Lung (tissue), 12 donors: ENCODE results near the gene PRKG2. TPM values are rescaled to one million over a fixed set of nuclear protein-coding genes. Genes with fewer than 3 reads are reported as not detected.

ENCODE experiments used
- ATAC-seq: fragments of 200-7000 bp; cut with Tn5 transposase; one replicate; pipeline ENCODE4 v1.9.1; 2020; ENCODE audit warnings: moderate number of reproducible peaks; ENCODE audit not compliant: insufficient read depth, low FRiP score
- DNase-seq, 3 donors: peaks; one replicate each; pipeline ENCODE4 v3.0.0-alpha.2; 2013 to 2017
- H3K27ac ChIP-seq, 2 donors: one replicate each; pipeline ENCODE4 v1.5.1; 2013; ENCODE audit warnings: mild to moderate bottlenecking in 2 of 2, moderate library complexity in 2 of 2, control low read depth in 1 of 2, inconsistent platforms in 1 of 2, low read depth in 1 of 2, low read length in 1 of 2
- H3K27me3 ChIP-seq, 3 donors: one replicate each; pipeline ENCODE4 v1.5.1; 2013; ENCODE audit warnings: low read length in 2 of 3; ENCODE audit not compliant: control insufficient read depth in 3 of 3, insufficient read depth in 3 of 3
- H3K36me3 ChIP-seq, 4 donors: one replicate each; pipeline ENCODE4 v1.5.1; 2013; ENCODE audit warnings: low read length in 4 of 4, mild to moderate bottlenecking in 1 of 4, moderate library complexity in 1 of 4; ENCODE audit not compliant: control insufficient read depth in 4 of 4, insufficient read depth in 4 of 4
- H3K4me1 ChIP-seq, 5 donors: one replicate each; pipeline ENCODE4 v1.5.1; 2013; ENCODE audit warnings: low read length in 5 of 5, mild to moderate bottlenecking in 2 of 5, moderate library complexity in 1 of 5; ENCODE audit not compliant: control insufficient read depth in 5 of 5, insufficient read depth in 5 of 5
- H3K4me3 ChIP-seq: one replicate; pipeline ENCODE4 v1.5.1; 2013; ENCODE audit warnings: mild to moderate bottlenecking, control low read depth, moderate library complexity
- H3K9ac ChIP-seq, 2 donors: one replicate each; pipeline ENCODE4 v1.5.1; 2013; ENCODE audit warnings: low read length in 2 of 2, control low read depth in 1 of 2; ENCODE audit not compliant: insufficient read depth in 1 of 2
- H3K9me3 ChIP-seq, 4 donors: one replicate each; pipeline ENCODE4 v1.5.1; 2013; ENCODE audit warnings: low read length in 3 of 4, mild to moderate bottlenecking in 1 of 4, moderate library complexity in 1 of 4; ENCODE audit not compliant: control insufficient read depth in 4 of 4, insufficient read depth in 3 of 4
- CTCF ChIP-seq: IDR thresholded peaks from 2 replicates; pipeline ENCODE4 v1.5.1; 2012; ENCODE audit warnings: mild to moderate bottlenecking; ENCODE audit errors: control extremely low read depth, extremely low read depth
- WGBS, 2 donors: extraction: QIAGEN DNeasy Blood & Tissue Kit; methylation state at CpG; one replicate each; pipeline ENCODE4 v1.1.7; 2013; 5-methylcytosine and 5-hydroxymethylcytosine counted together
- polyA plus RNA-seq, 2 donors: library from polyadenylated mRNA; stranded (reverse); fragments of 200-250 nt; gene quantifications; one replicate each; pipeline ENCODE4 v1.2.1, GENCODE V29; 2013
- total RNA-seq, 2 donors: library from RNA; depleted of rRNA in 1 of 2; stranded (reverse); fragments of >200 nt in 1 of 2; gene quantifications; one replicate each; pipeline ENCODE4 v1.2.1, GENCODE V29; 2014 to 2021
- donor health status: control.
- donor health status: control.
- donor health status: Bipolar disorder and iron deficiency.
- donor health status: healthy.
- donor health status: DM: yes; HTN: yes; CAD: no.

Gene PRKG2
- total and polyA plus RNA-seq, 4 donors: 0.06 to 4.2 (median 2.7) TPM

DNA sequence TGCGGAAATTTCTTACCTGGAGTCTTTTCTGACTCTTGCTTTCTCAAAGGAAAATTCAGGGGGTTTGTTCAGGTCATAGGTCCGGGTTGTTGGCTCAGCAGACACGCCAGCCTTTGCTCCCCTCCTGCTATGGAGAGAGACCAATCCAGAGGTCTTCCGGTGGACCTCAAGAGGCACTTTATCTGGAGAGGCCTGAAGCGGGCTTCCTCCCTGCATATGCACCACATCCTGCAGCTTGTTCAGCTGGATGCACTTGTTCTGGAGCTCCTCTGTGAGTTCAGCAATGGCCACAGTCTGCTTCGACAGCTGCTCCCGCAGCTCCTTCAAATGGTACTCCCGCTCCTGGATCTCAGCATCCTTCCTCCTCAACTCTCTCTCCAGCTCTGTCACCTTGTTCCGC, 10.5 kb downstream of the PRKG2 start:
- no peaks in the 10 kb centered on the region for H3K36me3 ChIP-seq
- ATAC-seq (no peak), DNase-seq (peak in 1 of 3 donors; percentile 20)
- WGBS, 2 donors: 62 to 64% methylated on average over 9 of the region's 9 CpGs
- H3K4me3 ChIP-seq: no peak overlapping the region
- H3K4me1 ChIP-seq: no peaks in the 10 kb centered on the region
- H3K9me3 ChIP-seq: no peaks in the 10 kb centered on the region
- H3K27ac ChIP-seq: no peak overlapping the region
- TF ChIP-seq CTCF: no peak
- no peak overlapping the region for H3K9ac ChIP-seq
- H3K27me3 ChIP-seq: no peaks in the 10 kb centered on the region

DNA sequence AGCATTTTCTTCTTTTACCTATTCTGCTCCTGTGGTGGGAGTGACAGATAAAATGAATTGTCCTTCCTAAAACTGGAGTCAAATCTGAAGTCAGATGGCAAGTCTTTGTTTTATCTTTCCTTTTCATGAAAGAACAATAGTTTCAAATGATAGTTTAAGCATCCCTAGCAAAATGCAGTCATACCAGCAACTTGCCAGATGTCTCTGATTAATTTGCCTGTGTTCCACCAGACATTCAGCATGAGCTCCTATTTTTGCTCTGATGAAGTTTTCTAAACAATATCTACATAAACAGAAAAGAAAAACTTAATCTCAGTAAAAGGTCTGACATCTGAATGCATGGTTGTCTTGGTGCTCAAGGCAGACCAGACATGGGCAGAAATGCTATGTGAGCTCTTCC, 15.2 kb downstream of the PRKG2 start:
- H3K4me3 ChIP-seq: no peak overlapping the region
- no peaks in the 10 kb centered on the region for H3K27me3 ChIP-seq
- H3K9me3 ChIP-seq: no peaks in the 10 kb centered on the region
- H3K4me1 ChIP-seq: no peaks in the 10 kb centered on the region
- DNase-seq: no peak
- no peak for ATAC-seq
- TF ChIP-seq CTCF: no peak
- H3K27ac ChIP-seq: no peak overlapping the region
- H3K36me3 ChIP-seq: no peaks in the 10 kb centered on the region
- H3K9ac ChIP-seq: no peak overlapping the region

DNA sequence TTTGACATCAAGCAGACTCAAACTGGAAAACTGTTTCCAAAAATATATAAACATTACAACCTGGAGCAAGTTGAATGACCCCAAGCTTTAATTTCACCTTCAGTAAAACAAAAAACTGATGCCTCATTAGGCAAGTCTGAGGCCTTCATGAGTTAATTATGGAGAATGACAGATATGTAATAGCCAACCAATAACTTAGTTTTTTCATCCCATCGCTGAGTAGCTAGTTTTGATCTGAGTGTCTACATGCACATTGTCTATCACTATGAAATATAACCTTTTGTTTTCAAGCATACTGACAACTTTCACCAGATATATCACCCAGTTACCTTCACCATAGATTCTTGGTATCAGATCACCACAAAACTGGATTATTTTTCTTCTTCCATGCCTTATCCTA, 16.4 kb downstream of the PRKG2 start:
- Histone ChIP-seq H3K9ac (no peak overlapping the region), H3K27ac (no peak overlapping the region), H3K27me3 (no peaks in the 10 kb centered on the region), H3K4me3 (no peak overlapping the region), H3K9me3 (no peaks in the 10 kb centered on the region), H3K4me1 (no peaks in the 10 kb centered on the region), H3K36me3 (no peaks in the 10 kb centered on the region)
- DNase-seq (no peak), ATAC-seq (no peak)
- no peak for TF ChIP-seq CTCF
- WGBS, 2 donors: 84 to 97% methylated on average over 1 of the region's 1 CpG

DNA sequence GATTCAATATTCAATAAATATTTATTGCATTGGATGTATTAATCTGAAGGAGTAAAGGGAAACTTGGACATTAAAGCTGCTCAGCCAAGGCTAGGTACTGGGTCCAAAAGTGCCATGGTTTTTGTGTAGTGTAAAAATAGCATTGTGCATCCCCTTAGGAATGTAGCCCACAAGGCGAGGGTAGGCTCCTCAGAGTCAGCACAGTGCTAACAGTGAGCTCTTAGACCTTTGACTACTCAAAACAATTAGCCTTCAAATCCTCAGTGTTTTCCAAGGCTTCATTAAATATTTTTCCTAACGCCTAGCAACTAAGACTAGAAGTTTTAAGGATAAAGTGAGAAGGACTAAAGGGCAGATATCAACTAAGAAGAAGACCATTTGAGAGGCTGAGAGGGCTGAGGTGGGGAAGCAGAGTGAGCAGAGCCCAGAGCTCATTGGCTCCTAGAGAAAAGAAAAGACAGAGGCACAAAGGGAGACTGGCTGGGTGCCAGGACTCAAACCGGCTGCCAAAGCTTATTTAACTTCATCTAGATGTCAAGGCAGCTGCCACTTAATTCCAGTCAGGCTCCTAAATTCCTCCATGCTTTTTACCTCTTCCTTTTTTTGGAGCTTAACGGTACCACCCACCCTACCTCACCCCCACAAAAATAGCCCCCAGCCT, 17.0 kb downstream of the PRKG2 start:
- Histone ChIP-seq H3K4me1 (no peaks in the 10 kb centered on the region), H3K9me3 (no peaks in the 10 kb centered on the region), H3K4me3 (no peak overlapping the region), H3K36me3 (no peaks in the 10 kb centered on the region), H3K27ac (no peak overlapping the region), H3K9ac (no peak overlapping the region), H3K27me3 (no peaks in the 10 kb centered on the region)
- no peak for TF ChIP-seq CTCF
- DNase-seq: peak; percentile 29 to 54 (median 47)
- 44 to 59% methylated on average over 4 of the region's 4 CpGs for WGBS, 2 donors
- no peak for ATAC-seq
